Stimulated activated CD4-positive, alpha-beta T cell treated with anti-CD3 and anti-CD28 coated beads, Interleukin-12 subunit alpha, Interleukin-12 subunit beta, amount 100 ng/mL, for 4 hours (primary cell): ENCODE results near the gene ADPRS.
A peak's percentile ranks its signal among the peaks of the same experiment; 100 is the strongest.

Experiments
- DNase-seq: peaks from one replicate; pipeline ENCODE4 v3.0.0-alpha.2; 2020

Gene ADPRS

DNA sequence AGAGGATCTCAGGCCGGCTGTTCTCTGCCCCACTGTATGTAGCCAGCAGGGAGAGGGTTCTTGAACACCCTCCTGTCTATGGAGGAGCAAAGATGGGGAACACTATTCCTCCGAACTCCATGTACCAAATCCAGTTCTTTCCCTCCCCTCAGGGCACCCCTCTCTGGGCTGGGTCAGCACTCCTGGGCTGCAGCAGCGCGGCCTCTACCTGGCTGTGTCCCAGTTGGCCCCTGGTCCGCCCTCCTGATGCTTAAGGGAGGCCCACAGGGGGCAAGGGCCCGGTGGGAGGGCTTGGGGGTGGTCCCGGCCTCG lies 471 bp upstream of the ADPRS start:
- no peak for DNase-seq

DNA sequence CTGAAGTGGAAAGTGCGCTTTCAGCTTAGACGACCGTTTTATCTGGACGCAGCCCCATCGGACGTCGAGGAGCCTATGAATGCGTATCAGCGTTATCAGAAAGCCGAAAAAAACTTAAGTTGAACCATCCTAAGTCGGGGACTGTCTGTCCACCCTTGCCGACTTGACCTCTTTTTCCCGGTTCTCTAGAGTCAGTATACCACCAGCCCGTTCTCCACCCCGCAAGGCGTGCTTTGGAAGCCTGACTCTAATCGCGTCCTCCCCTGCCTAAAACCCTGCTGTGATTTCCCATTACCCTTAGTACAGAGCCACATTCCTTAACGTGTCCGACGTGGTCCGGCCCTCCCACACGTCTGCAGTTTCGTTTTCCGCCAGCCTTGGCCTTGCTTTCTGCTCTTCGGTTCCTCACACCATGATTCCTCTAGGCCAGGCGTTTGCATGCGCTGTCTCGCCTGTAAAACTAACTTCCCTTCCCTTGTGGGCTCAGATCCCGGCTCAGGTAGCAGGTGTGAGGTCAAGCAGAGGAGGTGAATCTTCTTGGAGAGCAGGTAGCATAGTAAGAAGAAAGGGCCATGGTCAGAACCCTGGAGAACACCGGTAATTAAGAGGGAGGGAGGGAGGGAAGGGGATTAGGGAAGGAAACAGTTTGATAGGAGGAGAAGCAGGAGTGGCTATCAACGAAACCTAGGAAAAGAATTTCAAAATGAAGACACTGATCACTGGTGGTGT lies 865 bp downstream of the ADPRS start:
- no peak for DNase-seq

DNA sequence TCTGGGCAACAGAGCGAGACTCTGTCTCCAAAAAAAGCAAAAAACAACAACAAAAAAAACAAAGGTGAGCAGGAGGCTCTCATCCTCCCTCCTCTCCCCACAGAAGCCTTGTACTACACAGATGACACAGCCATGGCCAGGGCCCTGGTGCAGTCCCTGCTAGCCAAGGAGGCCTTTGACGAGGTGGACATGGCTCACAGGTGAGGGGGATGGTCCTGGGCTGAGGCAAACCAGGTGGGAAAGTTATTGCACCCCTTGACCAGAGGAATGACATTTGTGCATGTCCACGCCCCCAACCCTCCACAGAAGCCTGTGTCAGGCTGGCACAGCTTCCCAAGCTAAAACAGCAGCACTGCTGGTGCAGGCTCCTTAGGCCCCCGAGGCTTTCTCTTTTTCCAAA lies 2.4 kb downstream of the ADPRS start:
- DNase-seq, result no peak

DNA sequence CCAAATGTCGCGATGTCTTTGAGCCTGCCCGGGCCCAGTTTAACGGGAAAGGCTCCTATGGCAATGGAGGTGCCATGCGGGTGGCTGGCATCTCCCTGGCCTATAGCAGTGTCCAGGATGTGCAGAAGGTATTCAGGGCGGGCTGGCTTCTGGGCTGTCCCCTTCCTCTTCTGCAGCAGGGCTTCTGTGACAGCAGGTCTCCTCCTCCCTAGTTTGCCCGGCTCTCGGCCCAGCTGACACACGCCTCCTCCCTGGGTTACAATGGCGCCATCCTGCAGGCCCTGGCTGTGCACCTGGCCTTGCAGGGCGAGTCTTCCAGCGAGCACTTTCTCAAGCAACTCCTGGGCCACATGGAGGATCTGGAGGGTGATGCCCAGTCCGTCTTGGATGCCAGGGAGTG lies 3.0 kb downstream of the ADPRS start:
- no peak for DNase-seq

DNA sequence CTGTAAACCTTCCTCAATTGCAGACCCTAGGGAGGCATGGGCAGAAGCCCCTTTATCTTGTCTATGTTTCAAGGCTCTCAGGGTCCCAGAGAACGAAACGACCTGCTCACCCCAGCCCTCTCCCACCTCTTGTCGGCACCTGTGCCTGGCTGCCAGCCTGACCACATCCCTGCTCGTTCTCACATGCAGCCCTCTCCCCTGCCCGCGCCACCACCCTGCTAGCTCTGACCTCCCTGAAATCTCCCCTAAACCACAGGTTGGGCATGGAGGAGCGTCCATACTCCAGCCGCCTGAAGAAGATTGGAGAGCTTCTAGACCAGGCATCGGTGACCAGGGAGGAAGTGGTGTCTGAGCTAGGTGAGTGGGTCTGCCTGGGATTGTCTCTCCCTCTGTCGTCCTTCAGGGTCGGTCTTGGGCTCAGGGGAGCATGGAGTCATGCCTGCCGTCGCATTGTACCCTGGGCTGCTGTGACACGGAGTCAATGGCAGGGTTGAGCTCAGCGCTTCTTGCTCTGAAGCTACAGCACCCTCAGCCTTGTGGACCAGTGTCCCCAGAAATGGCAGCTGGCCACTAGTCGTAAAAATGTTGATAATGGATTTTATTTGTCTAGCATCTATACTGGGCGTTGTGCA lies 3.6 kb downstream of the ADPRS start:
- DNase-seq, result no peak

DNA sequence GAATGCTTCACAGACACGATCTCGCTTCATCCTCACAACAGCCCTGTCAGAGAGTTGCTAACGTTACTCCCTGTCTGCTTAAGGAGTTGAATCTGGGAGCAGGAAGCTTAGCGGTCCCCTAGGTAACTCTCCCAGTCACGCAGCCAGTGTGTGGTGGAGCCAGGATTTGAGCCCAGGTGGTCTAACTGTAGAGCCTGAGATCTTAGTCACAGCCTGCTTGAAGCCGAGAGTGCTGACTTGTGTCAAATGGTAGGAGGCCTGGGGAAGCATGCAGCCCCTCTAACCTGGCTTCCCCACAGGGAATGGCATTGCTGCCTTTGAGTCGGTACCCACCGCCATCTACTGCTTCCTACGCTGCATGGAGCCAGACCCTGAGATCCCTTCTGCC lies 4.1 kb downstream of the ADPRS start:
- no peak for DNase-seq

DNA sequence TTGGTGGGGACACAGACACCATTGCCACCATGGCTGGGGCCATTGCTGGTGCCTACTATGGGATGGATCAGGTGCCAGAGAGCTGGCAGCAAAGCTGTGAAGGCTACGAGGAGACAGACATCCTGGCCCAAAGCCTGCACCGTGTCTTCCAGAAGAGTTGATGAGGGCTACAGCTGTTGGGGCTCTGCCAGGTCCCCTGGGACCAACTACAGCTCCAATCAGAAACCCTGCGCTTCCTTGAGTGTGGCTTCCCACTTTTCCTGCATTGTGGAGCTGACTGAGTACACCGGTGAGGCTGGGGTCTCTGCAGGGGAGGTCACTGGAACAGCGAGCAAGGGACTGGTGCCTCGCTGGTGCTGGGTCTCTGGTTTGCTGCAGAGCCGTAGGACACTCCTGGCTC lies 4.5 kb downstream of the ADPRS start:
- no peak for DNase-seq

DNA sequence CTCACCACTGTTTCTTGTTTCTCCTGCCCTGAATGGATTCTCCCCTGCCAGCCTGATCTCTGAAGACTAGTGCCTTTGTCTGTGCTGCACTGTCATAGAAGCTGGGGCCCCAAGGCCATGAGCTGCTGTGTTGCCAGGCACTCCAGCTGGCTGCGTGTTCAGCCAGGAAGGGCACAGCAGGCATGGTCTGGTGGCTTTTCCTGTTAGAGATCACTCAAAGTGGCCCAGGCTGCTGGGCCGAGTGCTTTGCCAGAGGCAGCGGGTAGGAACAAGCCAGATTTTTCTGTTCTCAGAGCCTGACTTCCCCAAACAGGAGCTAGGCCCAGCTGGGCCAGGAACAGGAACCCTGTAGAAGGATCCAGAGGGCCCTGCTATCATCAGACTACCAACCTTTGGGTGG lies 5.2 kb downstream of the ADPRS start:
- no peak for DNase-seq

DNA sequence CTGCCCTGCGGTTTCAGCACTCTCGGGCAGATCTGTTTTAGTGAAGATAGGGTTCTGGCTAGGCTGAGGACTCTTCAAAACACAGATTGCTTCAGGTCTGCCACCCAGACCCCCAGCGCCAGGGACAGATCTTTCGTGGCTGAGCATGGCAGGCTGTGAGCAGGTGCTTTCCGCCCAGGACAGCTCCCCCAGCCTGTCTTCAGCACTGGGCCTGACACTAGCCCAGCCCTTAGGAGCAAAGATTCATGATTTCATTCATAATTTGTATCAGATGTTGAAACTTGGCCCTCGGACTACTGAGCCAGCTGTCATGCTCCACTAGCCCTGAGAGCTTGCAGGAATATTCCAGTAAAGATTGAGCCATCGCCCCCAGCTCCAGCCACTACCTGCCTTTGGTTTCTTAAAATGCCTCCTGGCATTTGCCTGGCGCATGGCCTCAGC lies 5.9 kb downstream of the ADPRS start:
- no peak for DNase-seq

DNA sequence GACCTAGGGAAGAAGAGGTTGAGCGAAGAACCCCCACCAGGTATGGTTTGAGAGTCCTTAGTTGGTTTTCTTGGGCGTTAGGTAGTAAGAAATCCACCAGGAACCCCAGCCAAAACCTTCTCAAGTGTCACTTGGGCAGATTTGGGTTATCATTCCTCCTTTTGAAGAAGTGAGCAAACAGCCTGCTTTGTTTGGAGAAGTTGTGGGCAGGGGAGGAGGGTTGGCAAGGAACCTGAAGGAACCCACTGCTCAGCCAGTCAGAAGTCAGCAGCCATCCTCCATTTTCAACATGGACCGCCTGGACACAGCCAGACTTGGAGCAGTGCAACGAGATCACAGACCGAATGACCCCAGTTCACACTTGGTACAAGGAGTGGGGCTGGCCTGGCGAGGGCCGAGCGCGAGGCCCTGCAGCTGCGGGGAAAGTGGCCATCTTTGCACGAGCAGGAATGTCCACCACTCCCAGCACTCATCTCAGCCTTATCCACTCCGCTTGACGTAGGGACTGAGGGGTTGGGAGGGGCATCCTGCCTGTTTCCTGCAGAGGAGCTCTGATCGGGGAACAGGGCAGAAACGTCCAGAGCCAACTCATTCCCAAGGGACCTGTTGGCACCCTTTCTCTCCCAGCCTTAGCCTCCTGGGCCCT lies 7.2 kb downstream of the ADPRS start:
- DNase-seq, result no peak

DNA sequence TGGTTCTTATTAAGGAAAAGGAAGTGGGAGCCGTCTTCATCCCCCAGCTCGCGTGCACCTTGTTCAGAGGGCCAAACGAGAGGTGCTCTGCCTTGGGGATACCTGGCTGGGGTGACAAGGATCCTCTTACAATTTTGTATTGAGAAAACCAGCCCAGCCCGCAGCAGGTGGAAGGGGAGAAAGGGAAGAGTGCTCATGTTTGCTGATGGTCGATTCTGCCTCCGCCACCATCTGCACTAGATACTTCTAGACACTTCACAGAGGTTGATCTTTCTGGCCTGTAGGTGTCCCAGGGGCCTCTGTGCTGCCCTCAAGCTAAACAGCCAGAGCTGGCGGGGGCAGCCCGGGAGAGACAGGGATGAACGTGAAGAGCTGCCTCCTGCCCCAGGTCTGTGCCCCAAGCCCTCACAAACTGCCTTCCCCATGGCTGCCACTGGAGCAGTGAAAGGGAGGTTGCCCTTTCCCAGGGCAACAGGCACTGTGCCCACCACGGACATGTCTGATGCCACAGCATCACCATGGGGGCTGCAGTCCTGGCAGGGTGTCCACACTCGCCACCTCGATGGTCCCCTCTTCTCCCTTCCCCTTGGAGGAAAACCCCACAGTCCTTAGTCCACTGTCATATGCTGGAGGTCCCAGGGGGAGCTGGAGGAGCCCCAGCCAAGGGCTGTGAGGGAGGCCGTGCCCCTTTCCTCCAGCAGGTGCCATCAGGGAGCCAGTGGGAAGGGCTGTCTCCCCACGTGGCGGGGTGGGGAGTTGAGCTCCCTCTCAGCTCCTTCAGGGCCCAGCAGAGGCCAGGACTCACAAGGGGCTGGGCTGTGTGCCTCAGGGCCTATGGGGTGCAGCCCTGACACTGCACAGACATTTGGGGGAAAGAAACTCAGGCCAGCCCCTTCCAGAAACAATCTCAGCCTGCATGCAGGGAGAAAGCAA lies 8.1 kb downstream of the ADPRS start:
- no peak for DNase-seq

DNA sequence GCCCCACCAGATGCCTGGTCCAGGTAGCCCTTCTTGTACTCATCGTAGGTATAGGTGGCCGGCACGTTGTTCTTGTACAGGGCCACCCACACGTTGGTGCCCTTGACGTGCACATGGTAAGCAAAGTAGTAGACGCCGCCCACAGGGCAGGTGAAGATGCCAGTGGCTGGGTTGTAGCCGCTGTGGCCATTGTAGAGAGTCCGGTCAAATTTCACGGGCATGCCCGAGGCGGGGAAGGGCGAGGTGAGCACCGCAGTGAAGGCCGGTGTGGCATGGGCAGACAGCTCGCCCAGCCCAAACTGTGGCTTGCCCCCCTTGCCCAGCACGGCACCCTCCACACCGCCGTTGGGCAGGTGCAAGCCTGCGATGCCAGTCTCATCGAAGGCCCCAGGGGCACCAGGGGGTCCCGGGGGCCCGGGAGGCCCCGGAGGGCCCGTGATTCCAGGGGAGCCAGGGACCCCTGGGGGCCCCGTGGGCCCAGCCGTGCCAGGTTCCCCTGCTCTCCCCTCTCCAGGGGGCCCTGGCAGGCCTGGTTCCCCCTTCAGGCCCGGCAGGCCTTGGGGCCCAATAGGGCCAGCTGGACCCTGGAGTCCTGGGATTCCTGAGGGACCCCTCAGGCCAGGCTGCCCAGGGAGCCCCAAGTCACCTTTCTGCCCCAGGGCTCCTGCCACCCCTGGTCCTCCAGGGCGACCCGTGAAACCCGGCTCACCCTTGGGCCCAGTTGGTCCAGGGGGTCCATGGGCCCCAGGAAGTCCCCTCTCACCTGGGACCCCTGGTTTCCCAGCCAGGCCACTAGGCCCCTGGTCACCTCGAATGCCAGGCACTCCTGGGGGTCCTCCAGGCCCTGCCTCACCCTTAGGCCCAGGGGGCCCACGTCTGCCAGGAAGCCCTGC lies 9.2 kb downstream of the ADPRS start:
- DNase-seq, result no peak

DNA sequence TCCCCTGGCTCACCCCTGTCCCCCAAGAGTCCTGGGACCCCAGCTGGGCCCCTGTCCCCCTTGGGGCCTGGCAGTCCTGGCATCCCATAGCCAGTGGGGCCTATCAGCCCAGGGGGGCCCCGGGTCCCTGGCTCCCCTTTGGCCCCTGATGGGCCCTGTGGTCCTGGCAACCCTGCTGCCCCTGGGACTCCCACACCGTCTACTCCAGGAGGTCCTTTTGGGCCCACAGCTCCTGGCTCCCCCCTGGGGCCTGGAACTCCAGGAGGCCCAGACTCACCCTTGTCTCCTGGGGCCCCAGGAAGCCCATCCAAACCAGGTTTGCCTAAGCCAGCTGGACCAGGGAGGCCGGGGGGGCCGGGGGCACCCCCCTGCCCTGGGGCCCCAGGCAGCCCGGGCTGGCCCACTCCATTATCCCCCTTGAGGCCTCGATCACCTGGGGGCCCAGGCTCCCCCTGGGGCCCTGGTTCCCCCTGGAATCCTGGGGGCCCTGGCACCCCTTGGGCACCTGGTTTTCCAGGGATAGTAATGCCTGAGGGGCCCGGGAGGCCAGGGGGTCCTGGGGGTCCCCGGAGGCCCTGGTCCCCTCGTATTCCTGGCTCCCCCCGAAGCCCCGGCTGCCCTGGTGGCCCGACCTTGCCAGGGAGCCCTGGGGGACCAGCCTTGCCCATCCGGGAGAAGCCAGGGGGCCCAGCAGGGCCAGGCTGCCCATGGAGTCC lies 10.1 kb downstream of the ADPRS start:
- no peak for DNase-seq

DNA sequence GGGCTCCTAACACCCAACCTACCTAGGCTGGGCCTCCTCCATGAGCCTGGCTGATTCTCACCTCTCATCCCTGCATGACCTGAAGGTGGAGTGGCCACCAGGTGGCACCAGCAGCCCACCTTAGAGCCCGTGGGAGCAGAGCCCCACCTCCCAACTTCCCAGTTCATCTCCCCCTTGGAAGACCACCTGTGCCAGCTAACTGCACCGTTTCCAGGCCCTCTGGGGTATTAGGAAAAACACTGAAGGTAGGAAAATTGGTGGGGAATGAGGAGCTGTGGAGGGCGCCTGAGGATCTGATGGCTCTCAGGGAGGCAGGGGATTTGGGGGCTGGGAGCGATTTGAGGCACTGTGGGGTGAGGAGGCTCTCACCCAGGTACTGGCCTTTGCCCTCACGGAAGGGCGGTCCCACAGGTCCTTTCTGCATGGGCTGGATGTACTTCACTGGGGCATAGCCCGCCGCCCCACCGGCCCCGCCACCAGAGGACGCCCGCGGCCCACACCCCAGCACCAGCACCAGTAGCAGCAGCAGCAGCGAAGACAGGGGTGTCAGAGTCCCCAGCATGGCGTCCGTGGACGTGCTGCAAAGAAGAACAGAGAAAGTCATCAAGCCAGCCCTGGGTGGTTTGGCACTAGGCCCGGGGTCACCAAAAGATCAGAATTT lies 11.1 kb downstream of the ADPRS start:
- DNase-seq, result peak; percentile 72

DNA sequence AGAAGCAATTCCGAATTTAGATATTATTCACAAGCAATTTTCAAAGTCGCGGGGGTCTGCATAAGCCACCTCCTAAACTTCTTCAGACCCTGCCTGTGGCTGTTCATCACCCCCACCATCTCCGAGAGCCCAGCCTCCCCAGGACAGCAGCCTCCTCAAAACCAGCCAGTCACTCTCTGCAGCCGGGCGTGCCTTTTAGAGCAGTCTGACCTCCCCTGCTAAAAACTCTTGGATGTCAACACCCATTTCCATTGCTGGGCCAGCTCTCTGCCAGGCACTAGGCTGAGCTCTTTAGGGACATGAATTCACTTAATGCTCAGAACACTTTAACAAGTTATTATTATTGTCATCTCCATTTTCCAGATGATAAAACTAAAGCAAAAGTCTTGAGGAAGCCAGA lies 11.7 kb downstream of the ADPRS start:
- DNase-seq, result no peak

DNA sequence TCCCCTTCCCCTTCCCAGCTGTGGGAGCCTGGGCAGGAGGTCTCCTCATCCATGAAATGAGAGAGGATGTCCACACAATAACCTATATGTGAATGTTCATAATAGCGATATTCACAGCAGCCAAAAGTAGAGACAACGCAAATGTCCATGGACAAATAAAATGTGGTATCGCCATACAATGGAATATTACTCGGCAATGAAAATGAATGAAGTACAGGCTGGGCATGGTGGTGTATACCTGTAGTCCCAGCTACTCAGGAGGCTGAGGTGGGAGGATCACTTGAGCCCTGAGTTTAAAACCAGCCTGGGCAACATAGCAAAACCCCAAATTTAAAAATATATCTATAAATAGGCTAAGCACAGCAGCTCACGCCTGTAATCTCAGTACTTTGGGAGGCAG lies 12.9 kb downstream of the ADPRS start:
- DNase-seq, result no peak

DNA sequence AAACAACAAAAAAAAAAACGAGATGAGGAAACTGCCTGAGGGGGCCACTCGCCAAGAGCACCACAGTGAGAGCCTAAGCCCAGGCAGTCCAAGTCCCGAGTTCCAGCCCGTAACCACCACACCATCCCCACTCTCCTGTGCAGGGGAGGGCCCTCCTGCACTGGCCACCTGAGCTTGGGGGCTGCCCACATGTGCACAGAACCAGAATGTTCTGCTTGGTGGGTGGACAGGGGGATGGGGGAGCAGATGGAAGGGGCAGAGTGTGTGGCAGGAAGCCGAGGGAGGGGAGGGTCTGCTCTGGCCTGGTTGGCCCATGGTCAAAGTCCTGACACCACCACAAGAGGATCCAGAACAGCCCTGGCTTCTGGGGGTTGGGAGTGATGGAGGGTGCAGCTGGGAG lies 17.6 kb downstream of the ADPRS start:
- DNase-seq, result no peak

DNA sequence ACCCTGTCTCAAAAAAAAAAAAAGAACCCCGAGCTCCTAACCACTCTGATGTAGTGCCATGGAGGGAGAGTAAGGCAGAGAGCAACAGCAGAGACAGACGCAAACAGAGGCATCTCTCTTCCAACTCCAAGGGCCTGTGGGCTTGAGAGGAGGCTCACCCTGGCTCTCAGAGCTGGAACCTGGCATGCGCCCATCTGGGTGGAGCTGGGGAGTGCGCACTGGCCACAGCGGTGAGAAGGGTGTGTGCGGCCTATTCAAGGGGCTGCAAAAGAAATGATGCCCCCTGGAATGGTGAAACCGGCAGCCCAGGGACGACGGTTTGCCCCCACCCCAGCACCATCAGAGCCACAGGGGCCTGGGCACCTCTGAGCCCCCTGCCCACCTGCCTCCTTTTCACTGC lies 18.7 kb downstream of the ADPRS start:
- no peak for DNase-seq

DNA sequence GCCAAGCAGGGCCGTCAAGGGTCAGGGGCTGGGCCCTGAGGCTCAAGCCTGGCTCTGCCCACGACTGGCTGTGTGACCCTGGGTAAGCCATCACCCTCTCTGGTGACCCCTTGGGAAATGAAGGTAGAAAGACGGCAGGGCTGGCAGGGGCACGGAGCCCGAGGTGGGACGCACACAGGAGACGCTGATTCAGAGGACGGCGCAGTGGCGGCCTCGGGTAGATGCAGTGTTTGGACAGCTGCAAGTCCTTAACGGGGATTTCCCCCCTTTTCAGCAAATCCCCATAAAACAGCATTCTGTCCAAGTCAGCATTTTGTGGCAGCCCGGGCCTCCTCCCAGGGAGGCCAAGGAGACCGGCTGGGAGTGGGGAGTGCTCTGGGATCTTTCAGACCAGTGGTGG lies 19.6 kb downstream of the ADPRS start:
- DNase-seq, result no peak

DNA sequence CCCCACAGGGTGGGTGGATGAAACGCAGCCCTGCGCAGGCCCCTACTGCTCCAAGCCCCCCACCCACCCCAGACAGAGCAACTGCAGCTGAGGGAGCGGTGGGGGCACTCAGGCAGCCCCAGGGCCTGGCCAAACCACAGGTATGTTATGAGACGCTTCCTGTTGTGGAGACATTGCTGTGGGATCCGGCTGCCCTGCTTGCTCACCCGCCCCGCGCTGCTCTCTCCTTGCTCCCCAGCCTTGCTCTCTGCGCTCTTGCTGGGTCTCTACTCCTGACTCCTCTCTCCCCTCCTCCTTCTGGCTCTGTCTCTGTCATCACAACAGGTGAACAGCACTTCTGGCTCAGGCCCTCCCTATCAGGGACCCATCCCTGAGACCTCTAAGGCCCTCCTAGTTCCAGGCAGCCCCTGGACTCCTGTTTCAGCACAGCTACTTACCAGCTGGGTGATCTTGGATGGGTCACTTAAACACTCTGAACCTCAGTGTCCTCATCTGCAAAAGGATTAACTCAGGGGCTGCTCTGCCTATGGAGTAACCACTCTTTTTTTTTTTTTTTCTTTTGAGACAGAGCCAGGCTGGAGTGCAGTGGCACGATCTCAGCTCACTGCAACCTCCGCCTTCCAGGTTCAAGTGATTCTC lies 20.5 kb downstream of the ADPRS start:
- no peak for DNase-seq

DNA sequence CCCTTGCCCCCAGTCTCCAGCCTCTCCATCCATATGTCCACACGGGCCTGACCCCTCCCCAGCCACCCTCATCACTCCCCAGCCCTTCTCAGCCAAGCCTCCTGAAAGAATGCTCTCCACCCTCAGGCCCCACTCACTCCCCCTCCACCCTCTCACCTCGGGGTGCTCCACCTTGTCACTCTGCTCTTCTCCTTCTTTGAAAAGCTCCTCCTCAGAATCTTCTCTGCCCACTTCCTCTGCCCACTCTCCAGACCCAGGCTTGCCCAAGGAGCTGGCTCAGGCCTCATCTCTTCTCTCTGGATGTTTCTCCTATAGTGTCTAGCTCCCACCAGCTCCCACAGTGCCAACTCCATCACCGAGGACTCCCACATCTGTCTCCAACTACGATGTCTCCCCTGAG lies 22.5 kb downstream of the ADPRS start:
- DNase-seq, result no peak
